MM.1S (cell line): ENCODE results near the gene CSRP1.
"Not testable (repeated sequence)": the region's sequence is repeated elsewhere in the genome, so short reads cannot be mapped to it uniquely, and the experiment has no call there.

Experiments used
- DNase-seq: peaks from one replicate; pipeline ENCODE4 v3.0.0-alpha.2; 2015
- H2AFZ ChIP-seq: fragments of 300-600 bp; sonication (generic); 2 replicates; pipeline ENCODE4 v1.6.0; 2016; ENCODE audit warnings: antibody characterized with exemption, low read length
- H3F3A ChIP-seq: fragments of 300-600 bp; sonication (generic); 2 replicates; pipeline ENCODE4 v1.6.1; 2016; ENCODE audit warnings: mild to moderate bottlenecking, antibody characterized with exemption, low read length, moderate library complexity, mixed read lengths; ENCODE audit not compliant: insufficient read depth
- H3K27ac ChIP-seq: fragments of 300-600 bp; sonication (generic); 2 replicates; pipeline ENCODE4 v1.5.1; 2016; ENCODE audit warnings: mild to moderate bottlenecking, low read length
- H3K27me3 ChIP-seq: fragments of 300-600 bp; sonication (generic); replicated peaks from 2 replicates; pipeline ENCODE4 v1.6.0; 2016; ENCODE audit warnings: low read length; ENCODE audit not compliant: insufficient read depth
- H3K36me3 ChIP-seq: fragments of 300-600 bp; sonication (generic); replicated peaks from 2 replicates; pipeline ENCODE4 v1.6.1; 2016; ENCODE audit warnings: mild to moderate bottlenecking, low read length, mixed read lengths; ENCODE audit not compliant: insufficient read depth
- H3K4me1 ChIP-seq: fragments of 300-600 bp; sonication (generic); 2 replicates; pipeline ENCODE4 v1.6.1; 2016; ENCODE audit warnings: low read length, mixed read lengths
- H3K4me2 ChIP-seq: fragments of 300-600 bp; sonication (generic); 2 replicates; pipeline ENCODE4 v1.6.0; 2016; ENCODE audit warnings: low read depth, low read length
- H3K4me3 ChIP-seq: fragments of 300-600 bp; sonication (generic); 2 replicates; pipeline ENCODE4 v1.5.1; 2016; ENCODE audit warnings: low read length, mixed read lengths
- H3K79me2 ChIP-seq: fragments of 300-600 bp; sonication (generic); 2 replicates; pipeline ENCODE4 v1.6.1; 2016; ENCODE audit warnings: mixed run types, low read length, mixed read lengths
- H3K9ac ChIP-seq: fragments of 300-600 bp; sonication (generic); 2 replicates; pipeline ENCODE4 v1.6.1; 2016; ENCODE audit warnings: low read length, mixed read lengths
- H3K9me2 ChIP-seq: fragments of 300-600 bp; sonication (generic); replicated peaks from 2 replicates; pipeline ENCODE4 v1.6.1; 2016; ENCODE audit warnings: mild to moderate bottlenecking, low read length, mixed read lengths; ENCODE audit not compliant: insufficient read depth
- H3K9me3 ChIP-seq: fragments of 300-600 bp; sonication (generic); replicated peaks from 2 replicates; pipeline ENCODE4 v1.6.1; 2016; ENCODE audit warnings: mild to moderate bottlenecking, low read length, mixed read lengths; ENCODE audit not compliant: insufficient read depth
- H4K20me1 ChIP-seq: fragments of 300-600 bp; sonication (generic); 2 replicates; pipeline ENCODE4 v1.6.1; 2016; ENCODE audit warnings: mild to moderate bottlenecking, low read length, moderate library complexity, mixed read lengths; ENCODE audit not compliant: insufficient read depth
- CTCF ChIP-seq: fragments of 300-600 bp; sonication (generic); IDR thresholded peaks from 2 replicates; pipeline ENCODE4 v1.5.1; 2016; ENCODE audit warnings: antibody characterized with exemption, low read length, mixed read lengths
- EZH2 ChIP-seq: fragments of 300-600 bp; sonication (generic); optimal IDR thresholded peaks from 2 replicates; pipeline ENCODE3; 2017; ENCODE audit warnings: low read depth, mild to moderate bottlenecking, antibody characterized with exemption, low read length, mixed read lengths
- EZH2phosphoT487 ChIP-seq: fragments of 300-600 bp; sonication (generic); IDR thresholded peaks from 2 replicates; pipeline ENCODE4 v1.6.1; 2018; ENCODE audit warnings: antibody characterized with exemption, low read length

The CSRP1 gene

GRCh38 chr1:201481004-201481380, 25.9 kb downstream of the CSRP1 start:
- Histone ChIP-seq H4K20me1 (no peaks in the 10 kb centered on the region), H3K4me3 (peak overlapping the region; percentile 61), H3K9ac (no peak overlapping the region; the same call in 1 of the 2 replicates), H3F3A (no peaks in the 10 kb centered on the region; the same call in 1 of the 2 replicates), H3K4me1 (peaks cover 36% of the 10 kb centered on the region), H3K36me3 (no peaks in the 10 kb centered on the region), H3K79me2 (no peaks in the 10 kb centered on the region), H3K9me3 (no peaks in the 10 kb centered on the region), H2AFZ (peak overlapping the region; percentile 57), H3K27ac (no peak overlapping the region), H3K27me3 (peaks cover 9% of the 10 kb centered on the region; the same call in 1 of the 2 replicates), H3K4me2 (peak overlapping the region; percentile 92), H3K9me2 (no peaks in the 10 kb centered on the region)
- no peak for TF ChIP-seq EZH2
- DNase-seq, result no peak

GRCh38 chr1:201480231-201481003, 26.5 kb downstream of the CSRP1 start:
- Histone ChIP-seq H2AFZ (peak overlapping the region; percentile 70), H3K27ac (no peak overlapping the region), H3K27me3 (peaks cover 9% of the 10 kb centered on the region; the same call in 1 of the 2 replicates), H3K9ac (no peak overlapping the region; the same call in 1 of the 2 replicates), H3K9me2 (no peaks in the 10 kb centered on the region), H3K4me1 (peaks cover 36% of the 10 kb centered on the region), H3K4me2 (peak overlapping the region; percentile 92), H3K4me3 (peak overlapping the region; percentile 61), H3F3A (no peaks in the 10 kb centered on the region; the same call in 1 of the 2 replicates), H3K79me2 (no peaks in the 10 kb centered on the region), H3K9me3 (no peaks in the 10 kb centered on the region), H4K20me1 (no peaks in the 10 kb centered on the region), H3K36me3 (no peaks in the 10 kb centered on the region)
- peak; percentile 92 for DNase-seq
- TF ChIP-seq EZH2 (no peak), EZH2phosphoT487 (no peak), CTCF (no peak; the same call in 1 of the 2 replicates)

- Histone ChIP-seq H4K20me1 (no peaks in the 10 kb centered on the region), H2AFZ (no peak overlapping the region), H3K27me3 (peaks cover 9% of the 10 kb centered on the region; the same call in 1 of the 2 replicates), H3K4me1 (peaks cover 36% of the 10 kb centered on the region), H3K4me3 (no peak overlapping the region), H3K4me2 (no peak overlapping the region), H3K9me3 (no peaks in the 10 kb centered on the region), H3K27ac (no peak overlapping the region), H3K79me2 (no peaks in the 10 kb centered on the region), H3K9ac (no peak overlapping the region), H3K9me2 (no peaks in the 10 kb centered on the region), H3K36me3 (no peaks in the 10 kb centered on the region), H3F3A (no peaks in the 10 kb centered on the region; the same call in 1 of the 2 replicates)
- no peak for DNase-seq
- TF ChIP-seq EZH2 (no peak), CTCF (no peak), EZH2phosphoT487 (no peak)
These were observed 27.7 kb downstream of the CSRP1 start for GRCh38 chr1:201479201-201479730.

GRCh38 chr1:201478666-201479065, 28.3 kb downstream of the CSRP1 start:
- H3K9me2 ChIP-seq, H3F3A ChIP-seq, H3K4me2 ChIP-seq, H3K4me3 ChIP-seq, H3K9me3 ChIP-seq, H3K36me3 ChIP-seq, H4K20me1 ChIP-seq, DNase-seq, H3K9ac ChIP-seq, H3K27me3 ChIP-seq, H3K27ac ChIP-seq, H2AFZ ChIP-seq, H3K79me2 ChIP-seq: not testable (repeated sequence)
- peaks cover 36% of the 10 kb centered on the region for H3K4me1 ChIP-seq
